Activated CD8-positive, alpha-beta memory T cell treated with anti-CD3 and anti-CD28 coated beads, Interleukin-2, amount 50 U/mL, for 4 hours (primary cell): Measurements from ENCODE around the gene ZNF697.
"Not testable (repeated sequence)": the region's sequence is repeated elsewhere in the genome, so short reads cannot be mapped to it uniquely, and the experiment has no call there.

Experiments
- DNase-seq: peaks from one replicate; pipeline ENCODE4 v3.0.0-alpha.2; 2020

The ZNF697 gene

GRCh38 chr1:119600561-119600960 lies 47.5 kb downstream of the ZNF697 start:
- no peak for DNase-seq

DNA sequence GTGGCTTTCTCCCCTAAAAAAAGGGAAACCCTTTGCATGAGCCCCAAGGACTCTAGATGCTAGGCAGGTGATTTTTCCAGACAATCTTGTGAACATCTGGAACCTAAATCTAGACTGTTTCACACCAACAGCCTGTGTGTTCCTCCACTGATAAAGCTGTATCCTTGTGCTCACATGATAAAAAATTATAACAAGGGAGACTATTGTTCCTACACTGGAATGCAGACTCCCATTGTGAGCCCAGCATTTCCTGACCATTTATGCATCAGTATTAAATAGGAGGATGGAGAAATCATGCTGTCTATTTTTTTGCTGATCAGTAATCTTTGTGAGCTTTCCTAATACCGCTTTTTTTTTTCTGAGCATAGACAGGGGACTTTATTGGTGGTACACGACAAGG lies 52.5 kb downstream of the ZNF697 start:
- no peak for DNase-seq

- no peak for DNase-seq
These were observed 52.9 kb downstream of the ZNF697 start for GRCh38 chr1:119595168-119595567.

DNA sequence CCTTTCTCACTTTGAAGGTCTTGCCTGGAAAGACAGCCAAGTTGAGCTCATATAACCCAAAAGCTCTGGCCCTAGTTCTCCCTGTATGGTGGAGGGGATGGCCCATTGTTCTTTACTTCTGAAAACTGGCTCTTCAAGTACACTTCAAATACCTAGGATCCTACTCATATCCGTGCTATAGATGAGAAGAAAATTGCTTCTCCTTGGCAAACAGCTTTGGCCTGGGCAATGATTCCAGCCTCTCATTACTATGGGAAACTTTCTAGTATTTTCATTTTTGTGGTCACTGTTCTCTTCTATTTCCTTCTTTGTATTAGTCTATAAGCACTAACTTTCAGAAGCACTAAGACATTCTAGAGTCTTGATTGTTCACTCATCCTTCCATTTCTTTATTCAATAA lies 53.7 kb downstream of the ZNF697 start:
- DNase-seq: no peak

DNA sequence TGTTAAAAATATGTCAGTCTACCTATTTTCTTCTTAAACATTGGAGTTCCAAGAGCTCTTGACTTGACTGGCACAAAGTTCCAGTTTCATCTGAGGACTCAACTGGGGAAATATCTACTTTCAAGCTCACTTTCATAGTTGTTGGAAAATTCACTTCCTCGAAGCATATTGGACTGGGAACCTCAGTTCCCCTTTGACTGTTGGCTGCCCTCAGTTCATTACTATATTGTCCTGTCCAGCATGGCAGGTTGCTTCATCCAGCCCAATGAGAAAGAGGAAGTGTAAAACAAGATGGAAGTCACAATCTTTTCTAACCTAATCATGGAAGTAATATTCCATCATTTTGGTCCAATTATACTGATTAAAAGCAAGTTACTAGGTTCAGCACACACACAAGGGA lies 54.3 kb downstream of the ZNF697 start:
- DNase-seq: no peak

GRCh38 chr1:119590393-119590792 lies 57.7 kb downstream of the ZNF697 start:
- DNase-seq: no peak

GRCh38 chr1:119588621-119589020 lies 59.4 kb downstream of the ZNF697 start:
- DNase-seq: no peak

GRCh38 chr1:119587341-119587740 lies 60.7 kb downstream of the ZNF697 start:
- DNase-seq: no peak

- DNase-seq: not testable (repeated sequence)
These were observed 62.3 kb downstream of the ZNF697 start for GRCh38 chr1:119585801-119586200.

- no peak for DNase-seq
These were observed 65.3 kb downstream of the ZNF697 start for GRCh38 chr1:119582801-119583200.

DNA sequence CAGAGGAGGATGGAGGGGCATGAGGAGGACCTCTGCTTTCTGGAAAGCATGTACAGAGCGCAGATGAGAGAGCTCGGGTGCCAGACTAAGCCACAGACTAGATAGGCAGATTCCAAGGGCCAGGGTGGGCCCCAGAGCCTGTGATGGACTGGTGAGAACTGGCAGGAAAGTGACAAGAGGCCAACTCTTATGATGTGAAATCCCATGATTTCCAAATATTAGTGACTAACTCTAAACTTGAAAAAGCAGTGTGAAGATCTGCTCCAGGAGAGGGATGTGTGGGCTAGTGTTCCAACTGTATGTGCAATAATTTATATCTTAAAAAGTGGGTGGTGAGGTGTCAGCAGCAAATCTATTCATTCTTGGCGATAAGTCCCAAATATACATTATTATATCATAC lies 67.0 kb downstream of the ZNF697 start:
- not testable (repeated sequence) for DNase-seq

- DNase-seq: no peak
These were observed 74.2 kb downstream of the ZNF697 start for GRCh38 chr1:119573886-119574285.

- not testable (repeated sequence) for DNase-seq
These were observed 78.0 kb downstream of the ZNF697 start for GRCh38 chr1:119569930-119570622.
